Measurements from ENCODE around the gene APCS. TPM values are rescaled to one million over a fixed set of nuclear protein-coding genes. Genes with fewer than 3 reads are reported as not detected.

APCS gene
- total RNA-seq, 1 experiment from 2014 or later = not detected

DNA sequence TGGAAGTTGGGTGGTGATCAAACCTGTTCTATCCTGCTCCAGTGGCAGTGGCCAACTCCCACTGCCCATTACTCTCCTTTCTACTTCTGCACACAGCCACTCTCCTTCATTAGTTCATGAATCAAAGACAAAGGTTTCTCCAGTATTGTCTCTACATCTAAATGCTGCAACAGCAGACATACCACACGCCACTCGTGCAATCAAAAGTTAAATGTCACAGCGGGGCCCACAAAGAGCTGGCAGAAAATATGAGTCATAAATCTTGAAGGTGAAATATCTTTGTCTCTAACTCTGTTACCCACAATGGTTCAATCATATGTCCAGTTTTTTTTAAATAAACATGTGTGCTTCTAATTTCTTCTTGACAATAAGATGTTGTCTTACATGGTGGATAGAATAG, 13.3 kb downstream of the APCS start:
- Histone ChIP-seq H4K20me1 (ENCODE audit: low read length) (no peaks in the 10 kb centered on the region), H3F3A (ENCODE audit: low read length, unreplicated experiment) (peaks cover 5% of the 10 kb centered on the region), H3K4me2 (ENCODE audit: low read length) (no peak overlapping the region), H3K27ac (ENCODE audit: low read length) (no peak overlapping the region), H3K27me3 (ENCODE audit: low read length) (no peaks in the 10 kb centered on the region; the same call in 1 of the 2 replicates), H3K9me2 (replicated peaks; ENCODE audit: low read length) (no peaks in the 10 kb centered on the region), H3K79me2 (ENCODE audit: low read length) (no peaks in the 10 kb centered on the region), H3K9ac (ENCODE audit: low read length) (no peak overlapping the region), H3K4me3 (ENCODE audit: low read length) (no peak overlapping the region), H3K4me1 (ENCODE audit: insufficient read depth, low read length) (peaks cover 20% of the 10 kb centered on the region), H2AFZ (ENCODE audit: low read length) (no peak overlapping the region), H3K9me3 (ENCODE audit: low read length) (no peaks in the 10 kb centered on the region), H3K36me3 (ENCODE audit: low read depth, low read length) (no peaks in the 10 kb centered on the region)
- ChIA-PET CTCF (no interaction called here), POLR2A (ENCODE audit: unreplicated experiment) (no interaction called here)
- DNase-seq = no peak
- no TSS peak for BruUV-seq (replicated peaks)
- TF ChIP-seq EZH2phosphoT487 (IDR thresholded peaks at IDR 0.05; ENCODE audit: borderline replicate concordance, low read length) (no peak), EZH2 (IDR thresholded peaks at IDR 0.05; ENCODE audit: low read length, unreplicated experiment) (no peak)
- TF ChIP-seq, protein P1, sequence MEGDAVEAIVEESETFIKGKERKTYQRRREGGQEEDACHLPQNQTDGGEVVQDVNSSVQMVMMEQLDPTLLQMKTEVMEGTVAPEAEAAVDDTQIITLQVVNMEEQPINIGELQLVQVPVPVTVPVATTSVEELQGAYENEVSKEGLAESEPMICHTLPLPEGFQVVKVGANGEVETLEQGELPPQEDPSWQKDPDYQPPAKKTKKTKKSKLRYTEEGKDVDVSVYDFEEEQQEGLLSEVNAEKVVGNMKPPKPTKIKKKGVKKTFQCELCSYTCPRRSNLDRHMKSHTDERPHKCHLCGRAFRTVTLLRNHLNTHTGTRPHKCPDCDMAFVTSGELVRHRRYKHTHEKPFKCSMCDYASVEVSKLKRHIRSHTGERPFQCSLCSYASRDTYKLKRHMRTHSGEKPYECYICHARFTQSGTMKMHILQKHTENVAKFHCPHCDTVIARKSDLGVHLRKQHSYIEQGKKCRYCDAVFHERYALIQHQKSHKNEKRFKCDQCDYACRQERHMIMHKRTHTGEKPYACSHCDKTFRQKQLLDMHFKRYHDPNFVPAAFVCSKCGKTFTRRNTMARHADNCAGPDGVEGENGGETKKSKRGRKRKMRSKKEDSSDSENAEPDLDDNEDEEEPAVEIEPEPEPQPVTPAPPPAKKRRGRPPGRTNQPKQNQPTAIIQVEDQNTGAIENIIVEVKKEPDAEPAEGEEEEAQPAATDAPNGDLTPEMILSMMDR (conservative IDR thresholded peaks at IDR 0.05; ENCODE audit: low read depth, low read length) = no peak
- no peak for ATAC-seq
- intact Hi-C loops (cut with micrococcal nuclease) = no loop called here

DNA sequence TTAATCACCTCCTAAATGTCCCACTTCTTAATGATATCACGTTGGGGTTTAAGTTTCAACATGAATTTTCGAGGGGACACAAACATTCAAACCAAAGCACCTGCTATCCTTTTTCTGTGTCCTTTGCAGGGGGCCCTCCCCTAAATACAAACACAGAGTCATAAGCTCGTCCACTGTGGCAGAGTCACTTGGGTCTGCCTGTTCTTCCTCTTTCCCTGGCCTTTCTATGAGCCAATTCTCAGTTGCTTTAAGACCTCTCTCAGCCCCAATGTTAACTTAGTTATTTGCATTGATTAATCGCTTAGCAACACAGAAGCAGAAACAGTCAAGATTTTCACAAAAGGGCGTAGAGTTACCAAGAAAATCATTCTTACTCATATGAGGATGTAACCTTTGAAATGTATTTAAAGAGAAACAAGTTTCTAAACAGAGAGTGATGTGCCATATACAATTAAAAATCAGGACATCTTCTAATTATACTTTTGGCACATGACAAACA, 14.9 kb downstream of the APCS start:
- no peaks in the 10 kb centered on the region for H3K36me3 ChIP-seq (ENCODE audit: low read depth, low read length)
- ChIA-PET POLR2A (ENCODE audit: unreplicated experiment) (no interaction called here), CTCF (no interaction called here)
- TF ChIP-seq EZH2phosphoT487 (IDR thresholded peaks at IDR 0.05; ENCODE audit: borderline replicate concordance, low read length) (no peak), EZH2 (IDR thresholded peaks at IDR 0.05; ENCODE audit: low read length, unreplicated experiment) (no peak)
- TF ChIP-seq, protein P1 (conservative IDR thresholded peaks at IDR 0.05; ENCODE audit: low read depth, low read length) = no peak
- H3K9me3 ChIP-seq (ENCODE audit: low read length) = no peaks in the 10 kb centered on the region
- no peak overlapping the region for H3K4me3 ChIP-seq (ENCODE audit: low read length)
- H3K27me3 ChIP-seq (ENCODE audit: low read length) = no peaks in the 10 kb centered on the region; the same call in 1 of the 2 replicates
- DNase-seq (no peak), ATAC-seq (no peak)
- H3F3A ChIP-seq (ENCODE audit: low read length, unreplicated experiment) = peaks cover 5% of the 10 kb centered on the region
- intact Hi-C loops (cut with micrococcal nuclease) = no loop called here
- no peak overlapping the region for H3K27ac ChIP-seq (ENCODE audit: low read length)
- no peaks in the 10 kb centered on the region for H4K20me1 ChIP-seq (ENCODE audit: low read length)
- BruUV-seq (replicated peaks) = no TSS peak
- H3K79me2 ChIP-seq (ENCODE audit: low read length) = no peaks in the 10 kb centered on the region
- no peaks in the 10 kb centered on the region for H3K9me2 ChIP-seq (replicated peaks; ENCODE audit: low read length)
- H2AFZ ChIP-seq (ENCODE audit: low read length) = no peak overlapping the region
- no peak overlapping the region for H3K9ac ChIP-seq (ENCODE audit: low read length)
- H3K4me2 ChIP-seq (ENCODE audit: low read length) = no peak overlapping the region
- peaks cover 13% of the 10 kb centered on the region for H3K4me1 ChIP-seq (ENCODE audit: insufficient read depth, low read length)

DNA sequence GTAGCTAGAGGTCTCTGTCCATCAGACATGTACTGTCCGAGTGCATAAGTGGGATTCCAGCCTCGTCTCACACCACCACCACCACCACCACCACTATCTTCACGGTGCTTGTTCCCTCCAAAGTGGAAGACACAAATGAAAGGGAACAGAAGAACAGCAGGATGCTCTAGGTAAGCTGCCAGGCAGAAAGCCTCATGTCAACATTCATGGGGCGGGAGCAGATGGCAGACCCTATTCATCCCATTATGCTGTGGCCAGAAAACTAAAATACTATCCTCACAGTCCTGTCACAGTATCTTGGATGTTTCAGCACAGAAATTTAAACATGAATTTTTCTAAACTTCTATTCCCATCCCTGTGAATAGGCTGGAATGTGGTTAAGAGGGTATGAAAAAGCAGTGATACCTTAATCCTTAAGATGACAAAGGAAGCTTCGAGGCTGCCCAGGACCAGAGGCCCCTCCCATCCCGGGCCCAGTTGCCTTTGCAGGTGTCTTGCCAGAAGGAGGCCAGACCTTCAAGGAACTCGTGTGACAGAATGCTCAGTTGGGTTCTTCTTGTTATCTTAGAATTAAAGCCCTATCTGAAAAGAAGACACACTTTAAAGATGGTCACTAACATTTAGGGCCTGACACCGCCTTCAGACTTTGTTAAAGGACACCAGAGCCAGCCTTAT, 24.7 kb downstream of the APCS start:
- no peak overlapping the region for H3K4me3 ChIP-seq (ENCODE audit: low read length)
- H3K27me3 ChIP-seq (ENCODE audit: low read length) = peaks cover 24% of the 10 kb centered on the region
- no peak overlapping the region for H3K4me2 ChIP-seq (ENCODE audit: low read length)
- H3K79me2 ChIP-seq (ENCODE audit: low read length) = no peaks in the 10 kb centered on the region
- TF ChIP-seq EZH2 (IDR thresholded peaks at IDR 0.05; ENCODE audit: low read length, unreplicated experiment) = no peak
- no peak for TF ChIP-seq EZH2phosphoT487 (IDR thresholded peaks at IDR 0.05; ENCODE audit: borderline replicate concordance, low read length)
- TF ChIP-seq, protein P1 (conservative IDR thresholded peaks at IDR 0.05; ENCODE audit: low read depth, low read length) = no peak
- H3K9me3 ChIP-seq (ENCODE audit: low read length) = no peaks in the 10 kb centered on the region
- H3K4me1 ChIP-seq (ENCODE audit: insufficient read depth, low read length) = no peaks in the 10 kb centered on the region
- H2AFZ ChIP-seq (ENCODE audit: low read length) = no peak overlapping the region
- H3K36me3 ChIP-seq (ENCODE audit: low read depth, low read length) = no peaks in the 10 kb centered on the region
- no TSS peak for BruUV-seq (replicated peaks)
- H3F3A ChIP-seq (ENCODE audit: low read length, unreplicated experiment) = no peaks in the 10 kb centered on the region
- no peak for DNase-seq
- H3K9ac ChIP-seq (ENCODE audit: low read length) = no peak overlapping the region
- no peak overlapping the region for H3K27ac ChIP-seq (ENCODE audit: low read length)
- ATAC-seq = no peak
- POLR2A ChIA-PET (ENCODE audit: unreplicated experiment) = no interaction called here
- CTCF ChIA-PET = no interaction called here
- intact Hi-C loops (cut with micrococcal nuclease) = no loop called here
- no peaks in the 10 kb centered on the region for H3K9me2 ChIP-seq (replicated peaks; ENCODE audit: low read length)
- H4K20me1 ChIP-seq (ENCODE audit: low read length) = no peaks in the 10 kb centered on the region

Measured in PC-3 (cell line).